Subcutaneous adipose tissue (tissue), 4 donors: ENCODE measurements around the gene PEX11G. TPM values are rescaled to one million over a fixed set of nuclear protein-coding genes. Genes with fewer than 3 reads are reported as not detected.

ENCODE experiments used
- CTCF ChIP-seq: fragments of 450-650 bp; IDR thresholded peaks from one replicate; pipeline ENCODE4 v1.5.1; 2016; ENCODE audit warnings: low read depth, mild to moderate bottlenecking, control low read depth, antibody characterized with exemption, moderate library complexity
- total RNA-seq, 4 donors: library from RNA; depleted of rRNA; stranded (reverse); fragments of >200 nt; gene quantifications; one replicate each; pipeline ENCODE4 v1.1.0, GENCODE V29; 2016

Gene PEX11G
- total RNA-seq, 4 donors from 2014 or later = 2.3 to 10.6 (median 6.5) TPM

GRCh38 chr19:7442423-7442822, 46.4 kb downstream of the PEX11G start:
- no peak for TF ChIP-seq CTCF

GRCh38 chr19:7441468-7442146, 47.2 kb downstream of the PEX11G start:
- TF ChIP-seq CTCF = no peak

GRCh38 chr19:7440188-7440975, 48.5 kb downstream of the PEX11G start:
- TF ChIP-seq CTCF = no peak

- TF ChIP-seq CTCF = no peak
These were observed 53.2 kb downstream of the PEX11G start for GRCh38 chr19:7435586-7435985.

GRCh38 chr19:7434391-7434790, 54.4 kb downstream of the PEX11G start:
- no peak for TF ChIP-seq CTCF

- no peak for TF ChIP-seq CTCF
These were observed 59.1 kb downstream of the PEX11G start for GRCh38 chr19:7429638-7430282.

- TF ChIP-seq CTCF = no peak
These were observed 60.2 kb downstream of the PEX11G start for GRCh38 chr19:7428651-7429113.
